Rectal smooth muscle tissue (tissue), 1 donor: ENCODE measurements around the gene GOLGA8J.
"Not testable (repeated sequence)": the region's sequence is repeated elsewhere in the genome, so short reads cannot be mapped to it uniquely, and the experiment has no call there.

Experiments
- H3K27ac ChIP-seq: one replicate; pipeline ENCODE4 v1.7.0; 2013; ENCODE audit warnings: low read depth, low read length, inconsistent platforms
- H3K27me3 ChIP-seq: one replicate; pipeline ENCODE4 v1.7.0; 2013; ENCODE audit warnings: low read length; ENCODE audit not compliant: control insufficient read depth, insufficient read depth
- H3K36me3 ChIP-seq: one replicate; pipeline ENCODE4 v1.7.0; 2013; ENCODE audit warnings: low read length; ENCODE audit not compliant: control insufficient read depth, insufficient read depth
- H3K4me1 ChIP-seq: one replicate; pipeline ENCODE4 v1.7.0; 2013; ENCODE audit warnings: low read length; ENCODE audit not compliant: control insufficient read depth, insufficient read depth
- H3K4me3 ChIP-seq: one replicate; pipeline ENCODE4 v1.7.0; 2013; ENCODE audit warnings: low read length
- H3K9ac ChIP-seq: one replicate; pipeline ENCODE4 v1.7.0; 2013; ENCODE audit warnings: low read length

The GOLGA8J gene

DNA sequence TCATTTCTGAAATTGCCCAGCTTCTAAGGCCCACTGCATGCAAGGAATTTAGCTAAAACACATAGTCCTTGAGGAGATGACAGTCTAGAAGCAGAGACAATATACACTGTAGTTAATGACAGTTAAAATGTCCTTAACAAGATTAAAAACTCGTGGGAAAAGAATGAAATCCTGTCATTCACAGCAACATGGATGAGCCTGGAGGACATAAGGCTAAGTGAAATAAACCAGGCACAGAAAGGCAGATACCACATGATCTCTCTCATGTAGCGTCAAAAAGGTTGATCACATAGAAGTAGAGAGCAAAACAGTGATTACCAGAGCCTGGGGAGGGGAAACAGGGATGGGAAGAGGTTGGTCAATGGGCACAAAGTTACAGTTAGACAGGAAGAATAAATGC is 36.3 kb upstream of the GOLGA8J start:
- no peaks in the 10 kb centered on the region for H3K27me3 ChIP-seq
- no peak overlapping the region for H3K9ac ChIP-seq
- no peaks in the 10 kb centered on the region for H3K36me3 ChIP-seq
- H3K27ac ChIP-seq, result no peak overlapping the region
- peaks cover 3% of the 10 kb centered on the region for H3K4me1 ChIP-seq
- no peak overlapping the region for H3K4me3 ChIP-seq

DNA sequence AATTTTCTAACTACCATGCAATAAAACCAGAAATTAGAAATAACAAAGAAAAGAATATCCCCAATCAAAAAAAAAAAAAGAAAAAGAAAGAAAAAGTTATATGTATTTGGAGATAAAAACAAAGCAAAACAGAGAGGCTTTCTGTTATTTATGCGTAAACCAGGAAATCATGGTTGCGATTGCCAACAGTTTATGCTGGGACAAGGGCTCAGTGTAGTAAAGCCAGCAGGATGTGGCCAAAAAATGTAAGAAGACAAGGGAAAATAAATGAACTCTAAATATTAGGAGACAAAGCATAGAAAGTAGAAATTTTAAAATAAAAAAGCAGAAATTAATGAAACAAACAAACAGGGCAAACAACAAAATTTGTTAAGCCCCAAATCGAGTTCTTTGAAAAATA is 27.2 kb upstream of the GOLGA8J start:
- no peak overlapping the region for H3K4me3 ChIP-seq
- H3K36me3 ChIP-seq, result no peaks in the 10 kb centered on the region
- H3K4me1 ChIP-seq, result no peaks in the 10 kb centered on the region
- no peak overlapping the region for H3K27ac ChIP-seq
- no peaks in the 10 kb centered on the region for H3K27me3 ChIP-seq
- no peak overlapping the region for H3K9ac ChIP-seq

DNA sequence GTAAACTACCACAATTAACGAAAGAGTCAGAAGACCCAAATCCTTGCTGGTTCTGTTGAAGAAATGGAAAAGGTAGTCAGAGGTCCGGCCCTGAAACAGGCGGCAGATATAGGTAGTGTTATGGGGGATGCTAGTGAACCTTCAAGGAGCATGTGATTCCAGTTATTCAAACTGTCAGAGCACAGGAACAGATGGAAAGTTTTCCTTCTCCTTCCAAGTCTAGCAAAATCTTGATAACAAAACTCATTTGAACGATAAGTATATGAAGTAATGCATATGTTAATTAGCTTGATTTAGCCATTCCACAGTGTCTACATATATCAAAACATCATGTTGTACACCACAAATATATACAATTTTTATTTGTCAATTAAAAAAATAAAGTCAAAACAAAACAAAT is 26.6 kb upstream of the GOLGA8J start:
- no peak overlapping the region for H3K27ac ChIP-seq
- no peaks in the 10 kb centered on the region for H3K4me1 ChIP-seq
- H3K36me3 ChIP-seq, result no peaks in the 10 kb centered on the region
- no peaks in the 10 kb centered on the region for H3K27me3 ChIP-seq
- no peak overlapping the region for H3K9ac ChIP-seq
- no peak overlapping the region for H3K4me3 ChIP-seq

DNA sequence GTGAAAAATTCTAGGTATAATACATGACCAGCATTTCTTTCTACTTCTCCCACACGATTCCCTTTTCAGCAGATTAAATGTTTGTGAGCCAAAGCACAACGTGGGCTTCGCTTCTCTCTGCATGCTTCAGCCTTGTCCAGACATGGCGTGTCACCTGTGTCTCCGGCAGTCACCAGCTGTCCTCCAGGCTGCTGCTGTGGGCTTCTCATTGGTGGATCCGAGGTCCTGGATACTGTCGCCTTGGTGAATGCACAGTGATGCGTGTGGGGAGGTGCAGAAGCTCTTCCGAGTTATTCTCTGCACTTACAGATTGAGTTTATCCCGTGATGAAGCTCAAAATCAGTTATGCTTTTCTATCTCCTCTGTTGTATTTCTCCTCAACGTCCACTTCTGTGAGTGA is 23.0 kb upstream of the GOLGA8J start:
- Histone ChIP-seq H3K27me3 (no peaks in the 10 kb centered on the region), H3K4me3 (no peak overlapping the region), H3K4me1 (no peaks in the 10 kb centered on the region), H3K9ac (no peak overlapping the region), H3K36me3 (no peaks in the 10 kb centered on the region), H3K27ac (no peak overlapping the region)

DNA sequence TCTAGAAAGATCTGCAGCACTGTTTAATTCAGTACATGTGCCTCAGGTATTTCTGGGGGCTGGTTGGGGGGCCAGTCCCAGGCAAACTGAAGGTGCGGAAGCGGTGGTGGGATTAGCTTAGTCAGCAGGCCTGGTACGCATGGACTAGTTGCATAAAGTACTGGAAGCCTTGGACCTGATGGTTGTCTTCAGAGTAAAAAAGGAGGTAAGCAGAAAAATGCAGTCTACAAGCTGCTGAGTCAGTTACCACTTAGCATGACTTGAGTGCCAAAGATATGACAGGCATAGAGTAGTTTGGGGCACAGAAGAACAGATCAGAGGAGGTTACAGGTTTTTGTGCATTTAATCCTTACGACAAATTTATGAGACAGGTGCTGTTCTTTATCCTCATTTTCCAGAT is 19.9 kb upstream of the GOLGA8J start:
- H3K4me3 ChIP-seq, result no peak overlapping the region
- peaks cover 4% of the 10 kb centered on the region for H3K4me1 ChIP-seq
- H3K36me3 ChIP-seq, result no peaks in the 10 kb centered on the region
- H3K27me3 ChIP-seq, result no peaks in the 10 kb centered on the region
- no peak overlapping the region for H3K27ac ChIP-seq
- H3K9ac ChIP-seq, result no peak overlapping the region

DNA sequence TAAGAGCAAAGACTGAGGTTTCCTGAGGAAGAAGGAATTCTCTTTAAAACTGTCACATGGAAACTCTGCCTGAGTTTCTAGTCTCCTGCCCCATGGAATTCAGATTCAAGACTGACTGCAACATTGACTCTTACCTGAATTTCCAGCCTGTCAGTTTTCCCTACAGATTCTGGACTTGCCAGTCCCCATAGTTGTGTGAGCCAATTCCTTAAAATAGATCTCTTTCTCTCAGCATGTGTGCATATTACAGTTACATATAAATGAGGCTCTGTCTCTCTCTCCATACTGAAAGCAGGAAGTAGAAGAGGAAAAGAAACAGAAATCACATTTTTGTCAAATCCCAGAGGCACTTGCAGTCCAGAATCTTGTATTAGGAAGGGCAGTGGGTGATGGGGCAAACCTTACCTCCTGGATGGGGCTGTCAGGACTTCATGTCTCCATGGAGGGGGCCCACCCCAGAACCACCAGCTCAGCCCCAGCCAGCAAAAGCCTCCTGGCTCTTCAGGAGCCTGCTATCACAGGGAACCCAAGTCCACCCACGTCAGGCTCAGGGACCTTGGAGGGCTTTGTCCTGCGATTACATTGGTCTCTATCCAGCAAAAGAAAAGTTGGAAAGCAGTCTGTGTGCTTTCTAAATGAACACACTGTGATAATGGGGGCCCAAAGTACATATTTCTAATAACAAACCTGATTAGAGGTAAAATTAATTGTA is 18.8 kb upstream of the GOLGA8J start:
- Histone ChIP-seq H3K27ac (no peak overlapping the region), H3K4me3 (no peak overlapping the region), H3K9ac (no peak overlapping the region), H3K4me1 (peaks cover 4% of the 10 kb centered on the region), H3K27me3 (no peaks in the 10 kb centered on the region), H3K36me3 (no peaks in the 10 kb centered on the region)

DNA sequence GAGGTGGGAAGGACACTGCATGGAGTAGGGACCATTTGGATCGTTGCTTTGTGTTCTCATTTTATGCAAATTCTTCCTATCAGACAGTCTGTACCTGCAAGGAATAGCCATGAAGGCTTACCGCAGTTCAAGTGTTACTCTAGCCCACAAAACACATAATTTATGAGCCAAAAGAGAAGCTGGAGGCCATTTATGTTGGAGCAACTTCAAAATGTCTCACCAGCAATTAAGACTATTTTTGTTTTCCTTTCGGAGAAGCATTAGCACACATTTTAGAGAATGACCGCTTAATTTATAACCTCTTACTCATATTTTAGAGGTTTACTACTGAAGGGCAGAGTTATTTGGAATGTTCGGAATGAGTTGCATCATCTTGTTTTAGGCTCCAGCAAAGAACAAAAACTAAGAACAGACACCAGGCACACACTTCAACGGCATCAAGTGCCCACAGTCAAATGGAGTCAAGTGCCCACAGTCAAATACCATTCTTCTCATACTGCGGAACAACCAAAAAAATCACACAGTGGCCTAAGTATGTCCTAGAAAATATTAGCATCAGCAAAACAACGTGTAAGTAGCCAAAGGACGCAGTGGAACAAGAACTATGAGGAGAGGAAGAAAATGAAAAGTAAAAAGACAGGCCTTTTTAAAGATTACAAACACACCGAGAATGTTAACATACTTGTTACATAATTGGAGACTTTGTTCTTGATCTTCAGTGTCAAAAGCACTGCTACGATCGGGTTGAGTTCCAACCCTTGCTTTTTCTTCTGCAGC is 17.5 kb upstream of the GOLGA8J start:
- no peaks in the 10 kb centered on the region for H3K36me3 ChIP-seq
- no peak overlapping the region for H3K4me3 ChIP-seq
- peaks cover 4% of the 10 kb centered on the region for H3K4me1 ChIP-seq
- H3K27me3 ChIP-seq, result no peaks in the 10 kb centered on the region
- H3K9ac ChIP-seq, result no peak overlapping the region
- H3K27ac ChIP-seq, result peak overlapping the region; percentile 49

DNA sequence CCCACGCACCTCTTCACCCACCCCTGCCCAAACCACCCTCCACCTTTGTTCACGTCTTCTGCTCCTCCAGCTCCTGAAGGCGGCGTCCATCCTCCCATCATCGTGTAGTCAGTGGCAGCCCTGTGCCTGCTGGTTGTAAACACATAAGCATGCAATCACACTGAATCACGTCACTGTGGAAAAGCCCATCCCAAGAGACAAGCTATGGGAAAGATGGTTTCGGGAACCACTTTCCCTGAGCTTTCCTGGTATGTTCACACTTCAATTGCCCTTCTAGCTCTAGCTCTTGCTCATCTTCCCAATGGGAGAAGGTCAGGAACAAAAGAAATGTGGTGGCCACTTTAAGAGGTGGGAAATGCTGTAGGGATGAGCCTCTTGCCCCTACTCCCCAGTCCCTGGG is 14.4 kb upstream of the GOLGA8J start:
- H3K9ac ChIP-seq, result no peak overlapping the region
- no peaks in the 10 kb centered on the region for H3K36me3 ChIP-seq
- H3K27me3 ChIP-seq, result no peaks in the 10 kb centered on the region
- H3K27ac ChIP-seq, result no peak overlapping the region
- no peak overlapping the region for H3K4me3 ChIP-seq
- peaks cover 4% of the 10 kb centered on the region for H3K4me1 ChIP-seq

DNA sequence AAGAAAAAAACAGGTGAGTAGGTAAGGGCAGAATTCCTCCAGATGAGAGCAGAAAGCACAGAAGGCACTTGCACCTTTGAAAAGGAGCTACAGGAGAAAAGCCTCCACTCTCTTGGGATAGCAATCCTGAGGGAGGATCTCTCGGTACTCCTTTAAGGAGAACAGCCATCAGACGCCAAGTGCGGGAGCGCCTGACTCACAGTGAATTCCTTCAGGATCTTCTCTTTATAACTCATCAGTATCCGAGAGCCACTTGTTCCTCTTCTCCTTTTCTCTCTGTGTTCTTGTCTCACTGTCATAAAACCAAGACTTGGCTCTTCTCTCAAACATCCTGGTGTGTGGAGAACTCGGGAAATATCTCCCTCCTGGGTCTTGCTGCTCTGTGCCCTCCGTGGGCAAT is 10.1 kb upstream of the GOLGA8J start:
- H3K27ac ChIP-seq, result no peak overlapping the region
- H3K27me3 ChIP-seq, result no peaks in the 10 kb centered on the region
- H3K4me3 ChIP-seq, result no peak overlapping the region

DNA sequence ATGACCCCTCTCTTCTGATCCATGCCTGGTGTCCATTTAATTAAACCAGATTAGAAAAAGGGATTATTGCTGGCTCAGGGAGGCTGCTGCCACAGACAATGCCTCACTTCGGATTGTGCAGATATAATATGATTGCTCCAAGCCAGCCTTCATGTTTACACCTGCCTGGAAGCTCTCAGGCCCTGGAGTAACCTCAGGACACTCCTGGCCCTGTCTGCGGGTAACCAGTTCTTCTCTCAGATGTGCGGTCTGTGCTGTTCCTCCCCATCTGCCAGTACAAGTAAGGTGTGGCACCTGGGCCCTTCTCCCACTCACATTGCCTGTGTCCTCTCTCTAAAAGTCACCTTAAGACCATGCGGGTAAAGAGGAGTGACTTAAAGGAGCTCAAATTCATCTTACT is 8.8 kb upstream of the GOLGA8J start:
- Histone ChIP-seq H3K9ac (no peak overlapping the region), H3K4me1 (no peaks in the 10 kb centered on the region), H3K4me3 (no peak overlapping the region), H3K36me3 (no peaks in the 10 kb centered on the region), H3K27me3 (no peaks in the 10 kb centered on the region), H3K27ac (no peak overlapping the region)

More for the DNA sequence above, 10.1 kb upstream of the GOLGA8J start:
- no peaks in the 10 kb centered on the region for H3K36me3 ChIP-seq
- no peaks in the 10 kb centered on the region for H3K4me1 ChIP-seq
- H3K9ac ChIP-seq, result no peak overlapping the region

DNA sequence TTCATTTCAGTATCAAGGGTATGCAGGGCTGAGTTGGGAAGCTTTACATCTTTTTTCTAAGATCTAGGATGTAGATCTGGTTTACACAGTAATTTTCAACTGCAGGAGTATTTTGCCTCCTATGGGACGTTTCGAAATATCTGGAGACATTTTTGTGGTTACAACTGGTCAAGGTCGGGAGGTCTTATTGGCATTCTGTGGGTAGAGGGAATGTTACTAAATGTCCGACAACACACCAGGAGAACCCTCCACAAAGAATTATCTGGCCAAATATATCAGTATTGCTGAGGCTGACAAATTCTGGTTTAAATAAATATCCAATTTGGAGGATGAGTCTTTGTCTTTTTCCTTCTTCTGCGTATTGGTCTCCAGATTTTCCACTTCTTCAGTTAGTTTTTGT is 1.9 kb upstream of the GOLGA8J start:
- H3K27me3 ChIP-seq, H3K4me3 ChIP-seq, H3K27ac ChIP-seq: not testable (repeated sequence)

DNA sequence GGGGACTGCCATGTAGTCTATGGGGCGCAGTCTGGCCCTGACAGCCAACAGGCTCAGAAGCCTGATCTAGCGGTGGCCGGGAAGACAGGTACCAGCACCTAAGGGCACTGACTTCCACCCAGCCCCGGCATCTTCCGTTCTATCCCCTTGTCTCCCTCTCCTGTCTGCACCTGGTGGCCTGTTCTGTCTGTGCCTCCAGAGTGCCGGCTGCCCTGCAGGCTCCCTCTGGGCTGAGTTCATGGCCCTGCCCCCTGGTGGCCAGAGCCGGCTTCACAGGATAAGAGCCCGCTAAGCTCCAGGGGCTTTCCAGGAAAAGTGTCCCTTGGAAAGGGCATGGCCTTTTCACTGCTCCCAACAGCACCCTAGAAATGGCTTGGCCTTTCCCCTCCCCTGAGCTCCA is 15.1 kb downstream of the GOLGA8J start:
- H3K27me3 ChIP-seq, H3K27ac ChIP-seq, H3K4me1 ChIP-seq, H3K36me3 ChIP-seq, H3K9ac ChIP-seq, H3K4me3 ChIP-seq: not testable (repeated sequence)

More for the DNA sequence above, 1.9 kb upstream of the GOLGA8J start:
- not testable (repeated sequence) for H3K4me1 ChIP-seq, H3K36me3 ChIP-seq, H3K9ac ChIP-seq

DNA sequence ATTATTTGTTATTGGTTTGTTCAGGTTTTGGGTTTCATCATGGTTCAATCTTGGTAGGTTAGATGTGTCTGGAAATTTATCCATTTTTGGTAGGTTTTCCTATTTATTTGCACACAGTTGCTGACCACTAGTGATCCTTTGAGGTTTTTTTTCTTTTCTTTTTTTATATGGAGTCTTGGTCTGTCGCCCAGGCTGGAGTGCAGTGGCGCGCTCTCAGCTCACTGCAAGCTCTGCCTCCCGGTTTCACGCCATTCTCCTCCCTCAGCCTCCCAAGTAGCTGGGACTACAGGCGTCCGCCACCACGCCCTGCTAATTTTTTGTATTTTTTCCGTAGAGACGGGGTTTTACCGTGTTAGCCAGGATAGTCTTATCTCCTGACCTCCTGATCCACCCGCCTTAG is 20.1 kb downstream of the GOLGA8J start:
- not testable (repeated sequence) for H3K9ac ChIP-seq, H3K4me3 ChIP-seq, H3K36me3 ChIP-seq

More for the DNA sequence above, 20.1 kb downstream of the GOLGA8J start:
- not testable (repeated sequence) for H3K27ac ChIP-seq, H3K27me3 ChIP-seq, H3K4me1 ChIP-seq
